Memory B cell (primary cell): ENCODE results near the gene TCF4.

Experiments used
- ATAC-seq: fragments of 150-1000 bp; cut with Tn5 transposase; 2 replicates; pipeline ENCODE4 v1.10.0; 2021; ENCODE audit warnings: low read depth, mild to moderate bottlenecking, moderate library complexity
- DNase-seq, 2 donors: peaks; one replicate each; pipeline ENCODE4 v3.0.0; 2022; ENCODE audit warnings: low spot score in 2 of 2
- H3K27ac Mint-ChIP-seq: one replicate; pipeline ENCODE4 v1.8.0; 2022; ENCODE audit warnings: mild to moderate bottlenecking, moderate library complexity, mixed read lengths
- H3K27me3 Mint-ChIP-seq: one replicate; pipeline ENCODE4 v1.8.0; 2022; ENCODE audit warnings: mixed read lengths
- H3K36me3 Mint-ChIP-seq: one replicate; pipeline ENCODE4 v1.8.0; 2022; ENCODE audit warnings: mild to moderate bottlenecking, mixed read lengths
- H3K4me1 Mint-ChIP-seq: one replicate; pipeline ENCODE4 v1.8.0; 2022; ENCODE audit warnings: mixed read lengths
- H3K4me3 Mint-ChIP-seq: one replicate; pipeline ENCODE4 v1.8.0; 2022; ENCODE audit warnings: mild to moderate bottlenecking, moderate library complexity, mixed read lengths
- H3K9me3 Mint-ChIP-seq: one replicate; pipeline ENCODE4 v1.8.0; 2022; ENCODE audit warnings: mixed read lengths

The TCF4 gene

GRCh38 chr18:55515941-55516710, 71.9 kb downstream of the TCF4 start:
- no peaks in the 10 kb centered on the region for H3K27me3 Mint-ChIP-seq
- H3K27ac Mint-ChIP-seq = no peak overlapping the region
- H3K9me3 Mint-ChIP-seq = no peaks in the 10 kb centered on the region
- H3K4me1 Mint-ChIP-seq = no peaks in the 10 kb centered on the region
- H3K4me3 Mint-ChIP-seq = no peak overlapping the region
- H3K36me3 Mint-ChIP-seq = no peaks in the 10 kb centered on the region
- ATAC-seq = no peak
- DNase-seq = no peak

GRCh38 chr18:55515214-55515613, 72.8 kb downstream of the TCF4 start:
- Mint-ChIP-seq H3K4me1 (peaks cover 6% of the 10 kb centered on the region), H3K27ac (no peak overlapping the region), H3K9me3 (no peaks in the 10 kb centered on the region), H3K27me3 (no peaks in the 10 kb centered on the region), H3K4me3 (no peak overlapping the region), H3K36me3 (no peaks in the 10 kb centered on the region)
- DNase-seq (no peak), ATAC-seq (no peak)

GRCh38 chr18:55513161-55513560, 74.8 kb downstream of the TCF4 start:
- Mint-ChIP-seq H3K4me1 (peaks cover 15% of the 10 kb centered on the region), H3K27ac (no peak overlapping the region), H3K9me3 (no peaks in the 10 kb centered on the region), H3K4me3 (no peak overlapping the region), H3K36me3 (no peaks in the 10 kb centered on the region), H3K27me3 (no peaks in the 10 kb centered on the region)
- ATAC-seq (no peak), DNase-seq (no peak)

- H3K4me1 Mint-ChIP-seq = peaks cover 18% of the 10 kb centered on the region
- no peaks in the 10 kb centered on the region for H3K27me3 Mint-ChIP-seq
Observed at GRCh38 chr18:55511277-55511676, 76.7 kb downstream of the TCF4 start.

GRCh38 chr18:55510809-55511208, 77.2 kb downstream of the TCF4 start:
- H3K9me3 Mint-ChIP-seq = no peaks in the 10 kb centered on the region
- H3K4me3 Mint-ChIP-seq = peak overlapping the region; percentile 74
- no peaks in the 10 kb centered on the region for H3K36me3 Mint-ChIP-seq
- H3K4me1 Mint-ChIP-seq = peaks cover 22% of the 10 kb centered on the region
- H3K27me3 Mint-ChIP-seq = no peaks in the 10 kb centered on the region
- ATAC-seq (peak; percentile 76), DNase-seq (peak in 1 of 2 donors; percentile 45)
- H3K27ac Mint-ChIP-seq = peak overlapping the region; percentile 97

More at GRCh38 chr18:55511277-55511676, 76.7 kb downstream of the TCF4 start:
- Mint-ChIP-seq H3K4me3 (peak overlapping the region; percentile 74), H3K27ac (peak overlapping the region; percentile 97), H3K36me3 (no peaks in the 10 kb centered on the region), H3K9me3 (no peaks in the 10 kb centered on the region)
- DNase-seq (no peak), ATAC-seq (no peak)

GRCh38 chr18:55509631-55510324, 78.2 kb downstream of the TCF4 start:
- Mint-ChIP-seq H3K36me3 (no peaks in the 10 kb centered on the region), H3K9me3 (no peaks in the 10 kb centered on the region), H3K4me1 (peaks cover 22% of the 10 kb centered on the region), H3K27ac (peak overlapping the region; percentile 97), H3K4me3 (peak overlapping the region; percentile 74), H3K27me3 (no peaks in the 10 kb centered on the region)
- DNase-seq (no peak), ATAC-seq (peak; percentile 15)

GRCh38 chr18:55508651-55509050, 79.3 kb downstream of the TCF4 start:
- H3K27me3 Mint-ChIP-seq = no peaks in the 10 kb centered on the region
- H3K36me3 Mint-ChIP-seq = no peaks in the 10 kb centered on the region
- peaks cover 24% of the 10 kb centered on the region for H3K4me1 Mint-ChIP-seq
- H3K27ac Mint-ChIP-seq = peak overlapping the region; percentile 42
- ATAC-seq = no peak
- no peak for DNase-seq
- no peaks in the 10 kb centered on the region for H3K9me3 Mint-ChIP-seq
- no peak overlapping the region for H3K4me3 Mint-ChIP-seq

- Mint-ChIP-seq H3K4me1 (peaks cover 28% of the 10 kb centered on the region), H3K27me3 (no peaks in the 10 kb centered on the region), H3K36me3 (no peaks in the 10 kb centered on the region), H3K27ac (peak overlapping the region; percentile 79), H3K9me3 (no peaks in the 10 kb centered on the region), H3K4me3 (no peak overlapping the region)
- ATAC-seq (peak; percentile 58), DNase-seq (no peak)
Observed at GRCh38 chr18:55506074-55506473, 81.9 kb downstream of the TCF4 start.

- peaks cover 20% of the 10 kb centered on the region for H3K4me1 Mint-ChIP-seq
- DNase-seq = no peak
- no peaks in the 10 kb centered on the region for H3K36me3 Mint-ChIP-seq
- H3K9me3 Mint-ChIP-seq = no peaks in the 10 kb centered on the region
- H3K27ac Mint-ChIP-seq = peak overlapping the region; percentile 18
- ATAC-seq = no peak
- H3K27me3 Mint-ChIP-seq = no peaks in the 10 kb centered on the region
- no peak overlapping the region for H3K4me3 Mint-ChIP-seq
Observed at GRCh38 chr18:55504808-55505207, 83.2 kb downstream of the TCF4 start.

GRCh38 chr18:55503167-55503820, 84.7 kb downstream of the TCF4 start:
- Mint-ChIP-seq H3K4me1 (peaks cover 13% of the 10 kb centered on the region), H3K27ac (no peak overlapping the region), H3K9me3 (no peaks in the 10 kb centered on the region), H3K27me3 (no peaks in the 10 kb centered on the region), H3K36me3 (no peaks in the 10 kb centered on the region), H3K4me3 (no peak overlapping the region)
- DNase-seq (no peak), ATAC-seq (no peak)

- DNase-seq = no peak
- Mint-ChIP-seq H3K27me3 (no peaks in the 10 kb centered on the region), H3K9me3 (no peaks in the 10 kb centered on the region), H3K4me1 (peaks cover 13% of the 10 kb centered on the region), H3K36me3 (no peaks in the 10 kb centered on the region), H3K4me3 (no peak overlapping the region), H3K27ac (no peak overlapping the region)
- ATAC-seq = no peak
Observed at GRCh38 chr18:55501982-55502710, 85.8 kb downstream of the TCF4 start.

- Mint-ChIP-seq H3K4me1 (peaks cover 13% of the 10 kb centered on the region), H3K27ac (no peak overlapping the region), H3K36me3 (no peaks in the 10 kb centered on the region), H3K9me3 (no peaks in the 10 kb centered on the region), H3K4me3 (no peak overlapping the region), H3K27me3 (no peaks in the 10 kb centered on the region)
- DNase-seq (no peak), ATAC-seq (no peak)
Observed at GRCh38 chr18:55501579-55501978, 86.4 kb downstream of the TCF4 start.

GRCh38 chr18:55500316-55501086, 87.5 kb downstream of the TCF4 start:
- Mint-ChIP-seq H3K4me3 (no peak overlapping the region), H3K9me3 (no peaks in the 10 kb centered on the region), H3K27ac (no peak overlapping the region), H3K36me3 (no peaks in the 10 kb centered on the region), H3K4me1 (peaks cover 6% of the 10 kb centered on the region), H3K27me3 (no peaks in the 10 kb centered on the region)
- DNase-seq = no peak
- no peak for ATAC-seq
